ENCODE data around the gene ERGIC1. TPM values are rescaled to one million over a fixed set of nuclear protein-coding genes. Genes with fewer than 3 reads are reported as not detected.

ERGIC1 gene
- total and polyA plus RNA-seq, 9 donors = 41.7 to 147 (median 92.3) TPM

- H3K4me3 ChIP-seq = no peak overlapping the region
- H3K27me3 ChIP-seq = no peaks in the 10 kb centered on the region
- intact Hi-C loops (cut with DNase I) = no loop called here
- peaks cover 32% of the 10 kb centered on the region for H3K4me1 ChIP-seq (ENCODE audit: insufficient read depth)
- WGBS, 3 donors = 98 to 99% (median 98%) methylated on average over 7 of the region's 7 CpGs
- peak in 2 of 5 donors; percentile 28 to 29 for DNase-seq
- TF ChIP-seq CTCF (IDR thresholded peaks at IDR 0.05) (no peak), EP300 (IDR thresholded peaks at IDR 0.05) (no peak), POLR2A (IDR thresholded peaks at IDR 0.05) (no peak)
- no peaks in the 10 kb centered on the region for H3K36me3 ChIP-seq
- H3K27ac ChIP-seq = peak overlapping the region; percentile 38 to 86
- no peaks in the 10 kb centered on the region for H3K9me3 ChIP-seq
These were observed 64.9 kb downstream of the ERGIC1 start for GRCh38 chr5:172898843-172899369.

DNA sequence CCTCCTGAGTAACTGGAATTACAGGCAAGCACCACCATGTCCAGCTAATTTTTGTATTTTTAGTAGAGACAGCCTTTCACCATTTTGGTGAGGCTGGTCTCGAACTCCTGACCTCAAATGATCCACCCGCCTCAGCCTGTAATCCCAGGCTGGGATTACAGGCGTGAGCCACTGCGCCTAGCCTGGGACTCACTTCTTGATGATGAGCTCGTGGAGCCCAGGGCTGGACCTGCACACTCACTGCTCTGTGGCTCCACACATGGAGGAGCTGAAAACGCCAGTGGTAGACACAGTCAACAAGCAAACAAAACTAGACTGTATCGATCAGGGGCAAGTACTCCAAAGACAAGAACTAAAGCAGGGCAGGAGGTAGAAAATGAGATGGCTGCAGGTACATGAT, 65.4 kb downstream of the ERGIC1 start:
- H3K36me3 ChIP-seq = no peaks in the 10 kb centered on the region
- no peaks in the 10 kb centered on the region for H3K27me3 ChIP-seq
- peak in 1 of 5 donors; percentile 21 for DNase-seq
- TF ChIP-seq EP300 (IDR thresholded peaks at IDR 0.05) (no peak), CTCF (IDR thresholded peaks at IDR 0.05) (no peak), POLR2A (IDR thresholded peaks at IDR 0.05) (no peak)
- intact Hi-C loops (cut with DNase I) = no loop called here
- H3K27ac ChIP-seq = no peak overlapping the region
- WGBS, 3 donors = 91 to 97% (median 93%) methylated on average over 7 of the region's 7 CpGs
- H3K4me1 ChIP-seq (ENCODE audit: insufficient read depth) = peaks cover 35% of the 10 kb centered on the region
- no peak overlapping the region for H3K4me3 ChIP-seq
- no peaks in the 10 kb centered on the region for H3K9me3 ChIP-seq

DNA sequence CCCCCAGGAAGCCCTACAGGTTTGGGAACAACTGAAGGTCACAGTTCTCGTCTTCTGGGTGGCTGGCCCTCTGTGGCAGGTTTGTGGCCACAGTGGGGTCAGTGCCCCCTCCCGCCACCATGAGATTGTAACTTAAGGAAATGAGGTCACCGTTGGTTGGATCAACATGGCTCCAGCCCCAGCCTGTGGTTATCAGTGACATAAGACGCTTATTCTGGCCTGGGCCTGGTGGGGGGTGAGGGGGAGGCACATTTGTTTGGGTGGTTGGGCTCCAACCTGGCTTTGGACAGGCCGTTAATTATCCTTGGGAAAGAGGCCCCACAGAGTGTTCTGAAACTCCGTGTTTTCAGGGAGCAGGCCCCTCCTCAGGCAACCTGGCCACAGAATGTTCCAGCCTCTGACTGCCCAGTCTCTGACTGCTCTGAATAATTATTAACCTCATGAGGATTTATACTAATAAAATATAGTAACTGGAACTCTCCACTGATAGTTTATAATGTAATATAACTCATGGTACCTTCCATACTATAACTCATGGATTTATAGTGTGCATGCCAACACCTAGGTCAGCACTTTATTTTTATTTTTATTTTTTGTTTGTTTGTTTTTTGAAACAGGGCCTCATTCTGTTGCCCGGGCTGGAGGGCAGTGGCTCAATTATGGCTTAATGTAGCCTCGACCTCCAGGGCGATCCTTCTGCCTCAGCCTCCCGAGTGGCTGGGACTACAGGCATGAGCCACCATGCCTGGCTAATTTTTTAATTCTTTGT, 67.1 kb downstream of the ERGIC1 start:
- Histone ChIP-seq H3K27ac (peak overlapping the region; percentile 75 to 79), H3K4me1 (ENCODE audit: insufficient read depth) (peaks cover 37% of the 10 kb centered on the region), H3K36me3 (no peaks in the 10 kb centered on the region), H3K9me3 (no peaks in the 10 kb centered on the region), H3K4me3 (no peak overlapping the region), H3K27me3 (no peaks in the 10 kb centered on the region)
- WGBS, 3 donors = 38 to 49% (median 43%) methylated on average over 10 of the region's 10 CpGs
- peak; percentile 79 to 90 (median 85) for DNase-seq
- TF ChIP-seq EP300 (IDR thresholded peaks at IDR 0.05) = peak; percentile 75
- no peak for TF ChIP-seq CTCF (IDR thresholded peaks at IDR 0.05)
- intact Hi-C loops (cut with DNase I) = loop anchor here in 3 of 4 donors (2.0 to 5.0 kb wide), 4 partner anchors 30 to 134 kb away; partner anchors contain the start of gene DUSP1 (in 1 of the 3)

DNA sequence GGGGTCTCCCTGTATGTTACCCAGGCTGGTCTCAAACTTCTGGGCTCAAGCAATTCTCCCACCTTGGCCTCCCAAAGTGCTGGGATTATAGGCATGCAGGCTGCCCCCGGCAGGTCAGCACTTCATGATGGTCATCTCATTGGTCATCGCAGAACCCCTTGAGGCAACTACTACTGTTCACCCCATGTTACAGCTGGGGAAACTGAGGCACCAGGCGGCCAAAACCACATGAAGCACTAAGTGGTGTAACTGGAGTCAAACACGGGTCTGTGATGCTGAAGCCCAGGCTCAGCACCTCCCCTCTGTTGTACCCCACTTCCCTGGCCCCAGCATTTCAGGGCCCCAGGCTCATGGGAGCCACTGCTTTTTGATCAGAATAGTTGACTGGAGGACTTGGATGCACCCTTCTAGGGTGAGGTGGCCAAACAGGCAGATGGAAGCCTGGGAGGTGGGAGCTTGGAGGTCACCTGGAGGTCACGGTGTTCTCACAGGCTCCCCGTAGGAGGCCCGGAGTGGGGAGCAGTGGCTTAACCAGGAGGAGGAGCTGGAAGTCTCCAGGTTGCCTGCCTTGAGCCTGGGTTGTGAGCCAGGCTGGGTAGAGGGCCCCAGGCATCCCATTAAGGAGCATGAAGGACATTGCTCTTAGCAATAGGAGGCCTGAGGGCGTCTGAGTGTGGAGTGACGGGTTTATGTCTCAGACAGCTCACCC, 67.9 kb downstream of the ERGIC1 start:
- Histone ChIP-seq H3K27ac (peak overlapping the region; percentile 75 to 79), H3K9me3 (no peaks in the 10 kb centered on the region), H3K4me1 (ENCODE audit: insufficient read depth) (peaks cover 37% of the 10 kb centered on the region), H3K27me3 (no peaks in the 10 kb centered on the region), H3K36me3 (no peaks in the 10 kb centered on the region), H3K4me3 (no peak overlapping the region)
- 62 to 72% (median 67%) methylated on average over 9 of the region's 9 CpGs for WGBS, 3 donors
- no peak for TF ChIP-seq POLR2A (IDR thresholded peaks at IDR 0.05)
- no peak for TF ChIP-seq EP300 (IDR thresholded peaks at IDR 0.05)
- TF ChIP-seq CTCF (IDR thresholded peaks at IDR 0.05) = no peak
- peak in 3 of 5 donors; percentile 52 to 55 (median 54) for DNase-seq
- intact Hi-C loops (cut with DNase I) = loop anchor here in 3 of 4 donors (2.0 to 5.0 kb wide), 5 partner anchors 31 to 135 kb away; partner anchors contain the start of gene DUSP1 (in 2 of the 3)

Measured in ovary (tissue), 9 donors.